HG02571 (cell line): ENCODE data around the gene LHCGR.
"Not testable (repeated sequence)": the region's sequence is repeated elsewhere in the genome, so short reads cannot be mapped to it uniquely, and the experiment has no call there.

Source experiments
- ATAC-seq: cut with Tn5 transposase; IDR thresholded peaks from one replicate; pipeline ENCODE4 v1.9.1; 2021; ENCODE audit warnings: mild to moderate bottlenecking, moderate library complexity; ENCODE audit not compliant: unreplicated experiment

The LHCGR gene

GRCh38 chr2:48711343-48711742 is 44.2 kb downstream of the LHCGR start:
- ATAC-seq: no peak

GRCh38 chr2:48709096-48710034 is 46.2 kb downstream of the LHCGR start:
- ATAC-seq: no peak

GRCh38 chr2:48707466-48707865 is 48.1 kb downstream of the LHCGR start:
- no peak for ATAC-seq

- not testable (repeated sequence) for ATAC-seq
Observed at GRCh38 chr2:48703621-48704020, 51.9 kb downstream of the LHCGR start.

GRCh38 chr2:48699348-48699930 is 56.1 kb downstream of the LHCGR start:
- ATAC-seq: no peak

GRCh38 chr2:48696881-48697280 is 58.6 kb downstream of the LHCGR start:
- no peak for ATAC-seq

GRCh38 chr2:48695991-48696390 is 59.5 kb downstream of the LHCGR start:
- no peak for ATAC-seq

GRCh38 chr2:48694149-48694548 is 61.4 kb downstream of the LHCGR start:
- no peak for ATAC-seq

- ATAC-seq: no peak
Observed at GRCh38 chr2:48693645-48694044, 61.9 kb downstream of the LHCGR start.

- no peak for ATAC-seq
Observed at GRCh38 chr2:48693066-48693465, 62.5 kb downstream of the LHCGR start.

- ATAC-seq: no peak
Observed at GRCh38 chr2:48691935-48692691, 63.4 kb downstream of the LHCGR start.

- ATAC-seq: no peak
Observed at GRCh38 chr2:48685126-48685525, 70.4 kb downstream of the LHCGR start.

GRCh38 chr2:48677450-48677849 is 78.1 kb downstream of the LHCGR start:
- ATAC-seq: no peak

GRCh38 chr2:48674933-48675332 is 80.6 kb downstream of the LHCGR start:
- no peak for ATAC-seq

- ATAC-seq: no peak
Observed at GRCh38 chr2:48673581-48673980, 81.9 kb downstream of the LHCGR start.

GRCh38 chr2:48668992-48669391 is 86.5 kb downstream of the LHCGR start:
- no peak for ATAC-seq

- no peak for ATAC-seq
Observed at GRCh38 chr2:48651158-48651790, 104.2 kb downstream of the LHCGR start.

GRCh38 chr2:48638261-48638660 is 117.3 kb downstream of the LHCGR start:
- no peak for ATAC-seq
